DND-41 (cell line): ENCODE data around the gene RAD18.

Source experiments
- ATAC-seq: fragments of 200-7000 bp; cut with Tn5 transposase; 3 replicates; pipeline ENCODE4 v1.9.1; 2021; ENCODE audit warnings: low read depth; ENCODE audit not compliant: insufficient read depth
- DNase-seq: peaks from one replicate; pipeline ENCODE4 v3.0.0-alpha.2; 2020
- H2AFZ ChIP-seq: 2 replicates; pipeline ENCODE4 v1.6.0; 2012; ENCODE audit warnings: low read depth, low read length
- H3K27ac ChIP-seq: 2 replicates; pipeline ENCODE4 v1.5.1; 2012; ENCODE audit warnings: low read length, inconsistent platforms
- H3K27me3 ChIP-seq: fragments of 200-600 bp; sonication (generic); 2 replicates; pipeline ENCODE4 v1.6.0; 2012; ENCODE audit warnings: low read length, mild to moderate bottlenecking, inconsistent platforms; ENCODE audit not compliant: insufficient read depth, poor library complexity
- H3K36me3 ChIP-seq: 2 replicates; pipeline ENCODE4 v1.5.1; 2012; ENCODE audit warnings: low read length, inconsistent platforms; ENCODE audit not compliant: insufficient read depth
- H3K4me1 ChIP-seq: 2 replicates; pipeline ENCODE4 v1.5.1; 2012; ENCODE audit warnings: mild to moderate bottlenecking, low read length; ENCODE audit not compliant: insufficient read depth
- H3K4me2 ChIP-seq: 2 replicates; pipeline ENCODE4 v1.6.0; 2012; ENCODE audit warnings: mild to moderate bottlenecking, moderate library complexity, low read length, inconsistent platforms; ENCODE audit not compliant: insufficient read depth
- H3K4me3 ChIP-seq, 2 experiments: fragments of 200-600 bp in 1 of 2; shearing (Covaris generic) in 1 of 2; 2 replicates each; pipeline ENCODE4 v1.5.1; 2012 to 2016; ENCODE audit warnings: inconsistent platforms in 2 of 2, low read length in 2 of 2, mild to moderate bottlenecking in 2 of 2, low read depth in 1 of 2, moderate library complexity in 1 of 2
- H3K79me2 ChIP-seq: 2 replicates; pipeline ENCODE4 v1.6.0; 2012; ENCODE audit warnings: low read length, inconsistent platforms; ENCODE audit not compliant: insufficient read depth
- H3K9ac ChIP-seq: 2 replicates; pipeline ENCODE4 v1.6.0; 2012; ENCODE audit warnings: low read depth, mild to moderate bottlenecking, inconsistent platforms, low read length, moderate library complexity
- H3K9me3 ChIP-seq: 2 replicates; pipeline ENCODE4 v1.5.1; 2012; ENCODE audit warnings: low read length, moderate library complexity, mild to moderate bottlenecking, inconsistent platforms; ENCODE audit not compliant: insufficient read depth, severe bottlenecking
- H4K20me1 ChIP-seq: 2 replicates; pipeline ENCODE4 v1.6.0; 2012; ENCODE audit warnings: low read length; ENCODE audit not compliant: insufficient read depth
- CTCF ChIP-seq: IDR thresholded peaks from 2 replicates; pipeline ENCODE4 v1.5.1; 2012; ENCODE audit warnings: borderline replicate concordance, low read length, moderate library complexity, mild to moderate bottlenecking; ENCODE audit not compliant: poor library complexity, severe bottlenecking; ENCODE audit errors: extremely low read depth
- EZH2 ChIP-seq: IDR thresholded peaks from 3 replicates; pipeline ENCODE4 v1.6.1; 2012; ENCODE audit warnings: borderline replicate concordance, low read depth, mild to moderate bottlenecking, moderate library complexity, low read length, inconsistent platforms; ENCODE audit not compliant: severe bottlenecking

The RAD18 gene

GRCh38 chr3:8911781-8912180, 51.5 kb downstream of the RAD18 start:
- no peaks in the 10 kb centered on the region for H3K9me3 ChIP-seq
- peaks cover 65% of the 10 kb centered on the region for H3K36me3 ChIP-seq
- H4K20me1 ChIP-seq, result no peaks in the 10 kb centered on the region
- no peak for ATAC-seq
- H3K27ac ChIP-seq, result no peak overlapping the region
- H3K4me1 ChIP-seq, result no peaks in the 10 kb centered on the region
- no peak overlapping the region for H3K4me3 ChIP-seq
- H2AFZ ChIP-seq, result no peak overlapping the region
- no peak for DNase-seq
- H3K27me3 ChIP-seq, result no peaks in the 10 kb centered on the region
- no peak overlapping the region for H3K9ac ChIP-seq
- TF ChIP-seq EZH2, result no peak
- TF ChIP-seq CTCF, result no peak
- H3K79me2 ChIP-seq, result no peaks in the 10 kb centered on the region
- H3K4me2 ChIP-seq, result no peak overlapping the region

- Histone ChIP-seq H4K20me1 (no peaks in the 10 kb centered on the region), H3K9me3 (no peaks in the 10 kb centered on the region), H3K79me2 (no peaks in the 10 kb centered on the region), H3K4me3 (no peak overlapping the region), H3K36me3 (peaks cover 76% of the 10 kb centered on the region), H3K27ac (no peak overlapping the region), H2AFZ (no peak overlapping the region), H3K27me3 (no peaks in the 10 kb centered on the region), H3K9ac (no peak overlapping the region), H3K4me2 (no peak overlapping the region), H3K4me1 (no peaks in the 10 kb centered on the region)
- ATAC-seq, result no peak
- no peak for DNase-seq
- no peak for TF ChIP-seq CTCF
Measured at GRCh38 chr3:8909160-8909559, 54.1 kb downstream of the RAD18 start.

GRCh38 chr3:8903191-8903590, 60.1 kb downstream of the RAD18 start:
- no peaks in the 10 kb centered on the region for H3K4me1 ChIP-seq
- H3K27ac ChIP-seq, result no peak overlapping the region
- no peak overlapping the region for H3K4me3 ChIP-seq
- H3K79me2 ChIP-seq, result no peaks in the 10 kb centered on the region
- peaks cover 80% of the 10 kb centered on the region for H3K36me3 ChIP-seq
- H3K9ac ChIP-seq, result no peak overlapping the region
- no peak overlapping the region for H3K4me2 ChIP-seq
- no peaks in the 10 kb centered on the region for H3K9me3 ChIP-seq
- TF ChIP-seq EZH2 (no peak), CTCF (no peak)
- ATAC-seq (no peak), DNase-seq (no peak)
- no peaks in the 10 kb centered on the region for H3K27me3 ChIP-seq
- no peaks in the 10 kb centered on the region for H4K20me1 ChIP-seq
- H2AFZ ChIP-seq, result no peak overlapping the region

- ATAC-seq (no peak), DNase-seq (no peak)
- Histone ChIP-seq H2AFZ (no peak overlapping the region), H3K27me3 (no peaks in the 10 kb centered on the region), H3K36me3 (peaks cover 83% of the 10 kb centered on the region), H4K20me1 (no peaks in the 10 kb centered on the region), H3K79me2 (no peaks in the 10 kb centered on the region), H3K4me2 (no peak overlapping the region), H3K4me1 (no peaks in the 10 kb centered on the region), H3K27ac (no peak overlapping the region), H3K9ac (no peak overlapping the region), H3K4me3 (no peak overlapping the region), H3K9me3 (no peaks in the 10 kb centered on the region)
- no peak for TF ChIP-seq EZH2
- no peak for TF ChIP-seq CTCF
Measured at GRCh38 chr3:8900869-8901268, 62.4 kb downstream of the RAD18 start.
